H1 (cell line): Measurements from ENCODE around the gene VTI1B. TPM values are rescaled to one million over a fixed set of nuclear protein-coding genes. Genes with fewer than 3 reads are reported as not detected.

Experiments used
- CTCF ChIA-PET: fragments of 300-600 bp; sonication (Branson Sonifier 250); formaldehyde crosslinking; loops from one replicate; lab custom pipeline; 2021; ENCODE audit not compliant: partially characterized antibody; lab: Charles Lee
- POLR2A ChIA-PET: fragments of 300-600 bp; sonication (Branson Sonifier 250); formaldehyde crosslinking; loops from one replicate; lab custom pipeline; 2021; ENCODE audit warnings: inconsistent platforms; ENCODE audit not compliant: partially characterized antibody; lab: Charles Lee
- DNase-seq, 2 experiments: peaks; one replicate each; pipeline versions ENCODE4 v3.0.0 to v3.0.0-alpha.2; 2010 to 2022; ENCODE audit warnings: low spot score in 2 of 2, low read depth in 1 of 2, mixed read lengths in 1 of 2
- FAIRE-seq: peaks from 2 replicates; lab custom pipeline; 2011; peaks lifted over from hg19 to GRCh38; lab: Jason Lieb, UNC
- H2AFZ ChIP-seq: 2 replicates; pipeline ENCODE4 v1.8.1; 2012; ENCODE audit warnings: low read length, inconsistent platforms
- H2AK5ac ChIP-seq: 2 replicates; pipeline ENCODE4 v1.6.1; 2013; ENCODE audit warnings: low read depth, low read length
- H2BK120ac ChIP-seq: replicated peaks from 2 replicates; pipeline ENCODE3; 2013; ENCODE audit warnings: low read depth, low read length, inconsistent platforms
- H2BK12ac ChIP-seq: 2 replicates; pipeline ENCODE4 v1.6.1; 2013; ENCODE audit warnings: low read depth, low read length
- H2BK15ac ChIP-seq: 2 replicates; pipeline ENCODE4 v1.6.1; 2013; ENCODE audit warnings: low read length
- H2BK20ac ChIP-seq: 2 replicates; pipeline ENCODE4 v1.6.1; 2013; ENCODE audit warnings: low read length
- H2BK5ac ChIP-seq: 2 replicates; pipeline ENCODE4 v1.6.1; 2013; ENCODE audit warnings: low read depth, low read length
- H3K14ac ChIP-seq: 2 replicates; pipeline ENCODE4 v1.6.1; 2013; ENCODE audit warnings: inconsistent platforms; ENCODE audit not compliant: insufficient read length
- H3K18ac ChIP-seq: 2 replicates; pipeline ENCODE4 v1.6.1; 2013; ENCODE audit warnings: low read length; ENCODE audit errors: extremely low read depth
- H3K23ac ChIP-seq: 2 replicates; pipeline ENCODE4 v1.6.1; 2013; ENCODE audit warnings: inconsistent platforms; ENCODE audit not compliant: insufficient read length
- H3K23me2 ChIP-seq: 2 replicates; pipeline ENCODE4 v1.6.1; 2013; ENCODE audit warnings: low read depth, low read length
- H3K27ac ChIP-seq: 2 replicates; pipeline ENCODE4 v1.6.1; 2011; ENCODE audit warnings: low read depth, low read length, inconsistent platforms
- H3K27me3 ChIP-seq, 4 experiments: replicated peaks in 1 of 4; 1 replicate in 1 of 4; 2 replicates in 3 of 4; pipeline versions ENCODE4 v1.6.1 to v1.8.1; 2011 to 2013; ENCODE audit warnings: low read length in 3 of 4, mild to moderate bottlenecking in 3 of 4, inconsistent platforms in 2 of 4, mixed read lengths in 2 of 4, moderate library complexity in 1 of 4; ENCODE audit not compliant: control insufficient read depth in 3 of 4, insufficient read depth in 3 of 4; ENCODE audit errors: extremely low read depth in 1 of 4
- H3K36me3 ChIP-seq, 4 experiments: 2 replicates each; pipeline versions ENCODE4 v1.6.1 to v1.8.1; 2011 to 2013; ENCODE audit warnings: mild to moderate bottlenecking in 4 of 4, low read length in 3 of 4, moderate library complexity in 2 of 4, control low read depth in 1 of 4, inconsistent platforms in 1 of 4; ENCODE audit not compliant: insufficient read depth in 4 of 4, control insufficient read depth in 2 of 4
- H3K4ac ChIP-seq: replicated peaks from 2 replicates; pipeline ENCODE3; 2013; ENCODE audit warnings: low read length, low read depth, mixed read lengths, inconsistent platforms; ENCODE audit not compliant: insufficient read length
- H3K4me1 ChIP-seq, 4 experiments: replicated peaks in 1 of 4; 1 replicate in 1 of 4; 2 replicates in 3 of 4; pipeline versions ENCODE4 v1.6.1 to v1.8.1; 2011 to 2013; ENCODE audit warnings: low read length in 3 of 4, inconsistent platforms in 2 of 4, mixed read lengths in 1 of 4; ENCODE audit not compliant: insufficient read depth in 4 of 4, control insufficient read depth in 3 of 4
- H3K4me2 ChIP-seq, 2 experiments: 2 replicates each; pipeline versions ENCODE4 v1.6.1 to v1.8.1; 2011 to 2013; ENCODE audit warnings: low read depth in 2 of 2, low read length in 2 of 2, control low read depth in 1 of 2, inconsistent platforms in 1 of 2, mild to moderate bottlenecking in 1 of 2; ENCODE audit not compliant: insufficient read depth in 1 of 2
- H3K4me3 ChIP-seq, 4 experiments: fragments of 200-600, 300-600 bp in 1 of 4; sonication (generic), shearing (Covaris generic), sonication (Bioruptor Twin) in 1 of 4; 2 replicates each; pipeline versions ENCODE4 v1.5.1 to v1.8.1; 2011 to 2016; ENCODE audit warnings: low read length in 4 of 4, low read depth in 3 of 4, control low read depth in 2 of 4, inconsistent platforms in 2 of 4, mild to moderate bottlenecking in 2 of 4, mixed read lengths in 1 of 4, moderate library complexity in 1 of 4; ENCODE audit not compliant: insufficient read depth in 2 of 4; ENCODE audit errors: extremely low read depth in 1 of 4
- H3K56ac ChIP-seq: replicated peaks from 2 replicates; pipeline ENCODE3; 2013; ENCODE audit warnings: low read depth, mild to moderate bottlenecking, mixed read lengths, low read length, inconsistent platforms; ENCODE audit not compliant: insufficient read length
- H3K79me1 ChIP-seq: 2 replicates; pipeline ENCODE4 v1.6.1; 2013; ENCODE audit warnings: low read depth, low read length, control low read depth
- H3K79me2 ChIP-seq, 2 experiments: 2 replicates each; pipeline versions ENCODE4 v1.6.1 to v1.8.1; 2012 to 2013; ENCODE audit warnings: low read length in 2 of 2, mild to moderate bottlenecking in 2 of 2, inconsistent platforms in 1 of 2; ENCODE audit not compliant: insufficient read depth in 2 of 2, control insufficient read depth in 1 of 2
- H3K9ac ChIP-seq, 4 experiments: replicated peaks in 1 of 4; 1 replicate in 1 of 4; 2 replicates in 3 of 4; pipeline versions ENCODE4 v1.6.1 to v1.8.1; 2011 to 2013; ENCODE audit warnings: low read depth in 3 of 4, low read length in 3 of 4, control low read depth in 2 of 4, mild to moderate bottlenecking in 2 of 4, moderate library complexity in 2 of 4, inconsistent platforms in 1 of 4; ENCODE audit errors: extremely low read depth in 1 of 4
- H3K9me3 ChIP-seq, 2 experiments: 2 replicates each; pipeline versions ENCODE4 v1.6.1 to v1.8.1; 2012 to 2013; ENCODE audit warnings: mild to moderate bottlenecking in 2 of 2, moderate library complexity in 2 of 2, control low read depth in 1 of 2, inconsistent platforms in 1 of 2, low read depth in 1 of 2, low read length in 1 of 2, mixed read lengths in 1 of 2; ENCODE audit not compliant: insufficient read depth in 2 of 2
- H4K20me1 ChIP-seq, 2 experiments: replicated peaks in 1 of 2; 2 replicates each; pipeline versions ENCODE3 to v1.8.1; 2011 to 2013; ENCODE audit warnings: inconsistent platforms in 2 of 2, low read length in 2 of 2, mild to moderate bottlenecking in 1 of 2; ENCODE audit not compliant: insufficient read depth in 2 of 2, control insufficient read depth in 1 of 2
- H4K5ac ChIP-seq: 2 replicates; pipeline ENCODE4 v1.6.1; 2013; ENCODE audit warnings: low read length, low read depth, mixed read lengths, inconsistent platforms; ENCODE audit not compliant: insufficient read length
- H4K8ac ChIP-seq: 2 replicates; pipeline ENCODE4 v1.8.0; 2013; ENCODE audit warnings: mild to moderate bottlenecking, moderate library complexity, low read length, inconsistent platforms; ENCODE audit not compliant: insufficient read depth; ENCODE audit errors: extremely low read depth
- H4K91ac ChIP-seq: replicated peaks from 2 replicates; pipeline ENCODE3; 2013; ENCODE audit warnings: low read length, mixed read lengths, inconsistent platforms; ENCODE audit not compliant: insufficient read length
- ASH2L ChIP-seq: fragments of 200-600, 300-600 bp; sonication (generic); IDR thresholded peaks from one replicate; pipeline ENCODE4 v1.7.1; 2017; ENCODE audit warnings: low read length
- CBX8 ChIP-seq: fragments of 300-800, 300-1000 bp; sonication (generic); IDR thresholded peaks from 2 replicates; pipeline ENCODE4 v1.7.1; 2016; ENCODE audit warnings: low read depth, low read length, borderline replicate concordance
- CREB1 ChIP-seq: IDR thresholded peaks from 2 replicates; pipeline ENCODE4 v1.6.1; 2012; ENCODE audit warnings: inconsistent platforms
- CTBP2 ChIP-seq: IDR thresholded peaks from 2 replicates; pipeline ENCODE4 v1.7.0; 2011; ENCODE audit warnings: borderline replicate concordance, mild to moderate bottlenecking, moderate library complexity, mixed read lengths, low read length; ENCODE audit not compliant: insufficient read depth, insufficient read length
- KDM1A ChIP-seq: fragments of 200-600, 300-600 bp; sonication (generic); IDR thresholded peaks from 2 replicates; pipeline ENCODE4 v1.7.1; 2016; ENCODE audit warnings: mild to moderate bottlenecking, low read length, borderline replicate concordance
- RFX5 ChIP-seq: IDR thresholded peaks from 2 replicates; pipeline ENCODE4 v1.6.1; 2011; ENCODE audit warnings: low read depth, low read length, improper control_type of control experiment, borderline replicate concordance
- RNF2 ChIP-seq: fragments of 200-900, 300-1000 bp; sonication (generic); IDR thresholded peaks from 2 replicates; pipeline ENCODE4 v1.7.1; 2016; ENCODE audit warnings: borderline replicate concordance, low read depth, mild to moderate bottlenecking, antibody characterized with exemption, low read length; ENCODE audit not compliant: poor library complexity, severe bottlenecking; ENCODE audit errors: missing control alignments
- TCF12 ChIP-seq: IDR thresholded peaks from 2 replicates; pipeline ENCODE4 v1.6.1; 2011; ENCODE audit warnings: low read depth, mild to moderate bottlenecking, low read length
- WGBS, 2 experiments: shearing (Covaris generic) in 1 of 2; methylation state at CpG; one replicate each; pipeline versions ENCODE4 v1.1.6 to v1.1.7; 2013 to 2015; ENCODE audit warnings: low lambda C conversion rate in 2 of 2, mixed read lengths in 2 of 2, inconsistent platforms in 1 of 2, low coverage in 1 of 2, missing lambda C conversion rate in 1 of 2; ENCODE audit not compliant: insufficient replicate concordance in 2 of 2, insufficient coverage in 1 of 2, insufficient read length in 1 of 2; ENCODE audit errors: extremely low coverage in 1 of 2, missing lambda C conversion rate in 1 of 2; 5-methylcytosine and 5-hydroxymethylcytosine counted together
- polyA plus RNA-seq, 7 experiments: library from polyadenylated mRNA; depleted of rRNA in 3 of 7; stranded (reverse) in 5 of 7; unstranded in 2 of 7; fragments of >200 nt in 5 of 7; fragments of 200-250 nt in 2 of 7; gene quantifications; 1 replicate in 5 of 7; 2 replicates in 1 of 7; 4 replicates in 1 of 7; pipeline versions ENCODE4 v1.2.1 to v1.2.3, GENCODE V29; 2011 to 2013; ENCODE audit warnings: missing spikeins in 2 of 7, mixed read lengths in 2 of 7
- total RNA-seq: library from RNA; stranded (reverse); fragmentation: NEBNext Ultra II Directional; extraction: Animal tissue kit (Norgen Biotek cat#: 25700); gene quantifications from 2 replicates; pipeline ENCODE4 v1.2.1, GENCODE V29; 2021

Gene VTI1B
- total and polyA plus RNA-seq, 2 of the 8 experiments (the other 6 are each of a cell fraction or from before 2014, with no cell fraction given) = 28.1 to 98.7 TPM

GRCh38 chr14:67630186-67630585, 44.2 kb downstream of the VTI1B start:
- no peak overlapping the region for H4K5ac ChIP-seq
- no peaks in the 10 kb centered on the region; a peak in 1 of 8 replicates for H3K36me3 ChIP-seq
- H3K27me3 ChIP-seq = no peaks in the 10 kb centered on the region
- FAIRE-seq (no peak), DNase-seq (no peak)
- no peaks in the 10 kb centered on the region for H3K23me2 ChIP-seq
- no peak overlapping the region for H3K9ac ChIP-seq
- 86% methylated on average over 4 of the region's 4 CpGs; no CpG with 5 or more reads in 1 of the 2 experiments for WGBS, 2 experiments
- H3K27ac ChIP-seq = no peak overlapping the region
- no peak overlapping the region for H2BK12ac ChIP-seq
- ChIA-PET POLR2A (interaction anchor here (3.0 kb wide), 1 partner anchor 10 kb away, joined by 11 read pairs; the partner anchor contains the start of gene ARG2), CTCF (interaction anchor here (1.0 to 1.5 kb wide), 3 partner anchors 10 to 44 kb away, joined by 3 to 5 read pairs (median 3); no protein-coding TSS in a partner anchor)
- no peak overlapping the region for H4K91ac ChIP-seq
- no peaks in the 10 kb centered on the region for H3K4me1 ChIP-seq
- no peak overlapping the region for H3K18ac ChIP-seq
- no peak overlapping the region for H2BK20ac ChIP-seq
- H3K4me2 ChIP-seq = no peak overlapping the region
- H3K4me3 ChIP-seq = no peak overlapping the region
- no peak overlapping the region for H2BK120ac ChIP-seq
- no peaks in the 10 kb centered on the region for H3K9me3 ChIP-seq
- H3K79me2 ChIP-seq = no peaks in the 10 kb centered on the region
- no peak overlapping the region for H3K4ac ChIP-seq
- H3K23ac ChIP-seq = no peak overlapping the region
- no peak overlapping the region for H4K8ac ChIP-seq
- H2AK5ac ChIP-seq = no peak overlapping the region
- H2AFZ ChIP-seq = no peak overlapping the region
- no peak overlapping the region for H2BK15ac ChIP-seq
- H2BK5ac ChIP-seq = no peak overlapping the region
- H3K56ac ChIP-seq = no peak overlapping the region
- peaks cover 0 to 3% of the 10 kb centered on the region in 2 experiments for H4K20me1 ChIP-seq
- H3K14ac ChIP-seq = no peak overlapping the region
- H3K79me1 ChIP-seq = no peaks in the 10 kb centered on the region; the same call in 1 of the 2 replicates
- TF ChIP-seq ASH2L = no peak
- TF ChIP-seq CTBP2 = no peak
- TF ChIP-seq CBX8 = no peak
- no peak for TF ChIP-seq TCF12
- no peak for TF ChIP-seq KDM1A
- TF ChIP-seq CREB1 = no peak
- TF ChIP-seq RNF2 = no peak
- TF ChIP-seq RFX5 = no peak
